ENCODE results near the gene AGGF1.
"Not testable (repeated sequence)": the region's sequence is repeated elsewhere in the genome, so short reads cannot be mapped to it uniquely, and the experiment has no call there.

The AGGF1 gene

DNA sequence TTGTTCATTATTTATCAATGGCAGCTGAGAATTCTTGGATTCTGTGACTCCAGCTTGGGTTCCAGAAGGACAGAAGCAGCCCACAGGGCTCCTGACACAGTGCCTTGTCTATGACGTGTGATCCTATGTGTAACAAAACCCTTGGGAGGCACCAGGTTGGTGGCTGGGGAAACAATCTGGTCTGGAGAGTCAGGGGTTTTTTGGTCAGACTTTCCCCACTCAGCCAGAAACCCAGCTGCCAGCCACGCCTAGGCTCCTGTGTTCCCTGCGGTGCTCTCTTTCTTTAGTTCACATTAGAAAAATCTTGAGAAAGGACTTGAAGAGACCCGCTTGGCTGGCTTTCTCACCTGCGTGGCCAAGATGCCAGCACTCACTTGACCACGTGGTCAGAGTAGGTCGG is 72.3 kb downstream of the AGGF1 start:
- no peak for DNase-seq (ENCODE audit: low read depth)
- no peak overlapping the region for H3K4me3 ChIP-seq (ENCODE audit: low read depth, low read length)
- no peak for TF ChIP-seq CTCF (IDR thresholded peaks at IDR 0.05; ENCODE audit: control insufficient read depth, extremely low read depth, insufficient read depth)

DNA sequence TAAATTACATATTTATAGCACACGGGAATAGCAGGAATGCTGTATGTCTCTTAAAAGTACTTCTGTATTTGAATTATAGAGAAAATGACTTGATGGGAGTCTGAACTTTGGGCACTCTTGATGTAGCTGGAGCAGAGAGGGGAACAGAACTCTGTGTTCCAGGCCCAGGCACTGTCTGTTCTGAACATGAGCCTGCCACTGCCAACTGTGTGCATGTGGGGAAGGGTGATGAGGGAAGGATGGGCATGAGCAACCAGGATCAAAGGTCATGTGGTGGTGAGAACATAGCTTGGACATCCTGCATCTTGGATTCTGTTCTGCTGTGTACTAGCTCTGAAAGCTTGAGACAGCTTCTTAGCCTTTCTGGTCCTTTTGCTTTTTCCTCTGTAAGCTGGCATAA is 73.3 kb downstream of the AGGF1 start:
- H3K4me3 ChIP-seq (ENCODE audit: low read depth, low read length): no peak overlapping the region
- TF ChIP-seq CTCF (IDR thresholded peaks at IDR 0.05; ENCODE audit: control insufficient read depth, extremely low read depth, insufficient read depth): no peak
- DNase-seq (ENCODE audit: low read depth): no peak

- no peak for DNase-seq (ENCODE audit: low read depth)
- H3K4me3 ChIP-seq (ENCODE audit: low read depth, low read length): no peak overlapping the region
- no peak for TF ChIP-seq CTCF (IDR thresholded peaks at IDR 0.05; ENCODE audit: control insufficient read depth, extremely low read depth, insufficient read depth)
These were observed 74.6 kb downstream of the AGGF1 start for GRCh38 chr5:77104813-77105212.

- not testable (repeated sequence) for H3K4me3 ChIP-seq (ENCODE audit: low read depth, low read length); DNase-seq (ENCODE audit: low read depth)
These were observed 76.8 kb downstream of the AGGF1 start for GRCh38 chr5:77107035-77107434.

Measured in LNCaP clone FGC (cell line).